ENCODE data around the gene ARHGAP24. TPM values are rescaled to one million over a fixed set of nuclear protein-coding genes. Genes with fewer than 3 reads are reported as not detected.
A peak's percentile ranks its signal among the peaks of the same experiment; 100 is the strongest.

The ARHGAP24 gene
- total and polyA plus RNA-seq, 8 donors: 22.0 to 35.0 (median 25.8) TPM

DNA sequence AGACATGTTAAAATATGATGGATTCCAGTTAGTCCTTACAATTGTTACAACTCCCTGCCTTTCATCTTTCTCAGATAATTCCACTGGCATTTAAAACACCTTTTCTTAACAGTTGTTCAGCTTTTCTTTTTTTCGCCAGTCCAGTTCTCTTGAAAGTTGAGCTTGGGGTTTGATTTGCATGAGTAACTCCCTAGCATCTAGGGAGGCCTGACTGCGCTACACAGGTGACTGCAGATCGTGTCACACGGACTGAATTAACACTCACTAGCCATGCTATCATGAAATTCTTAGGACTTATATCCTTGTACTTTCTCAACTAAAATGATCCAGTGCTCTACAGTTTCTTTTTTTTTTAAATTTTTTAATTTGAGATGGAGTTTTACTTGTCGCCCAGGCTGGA, 69.8 kb downstream of the ARHGAP24 start:
- Histone ChIP-seq H3K9me3 (no peaks in the 10 kb centered on the region), H3K4me3 (no peak overlapping the region), H3K27ac (no peak overlapping the region), H3K27me3 (no peaks in the 10 kb centered on the region), H3K4me1 (no peaks in the 10 kb centered on the region), H3K36me3 (no peaks in the 10 kb centered on the region)
- DNase-seq (no peak), ATAC-seq (no peak)
- intact Hi-C loops (cut with DNase I): no loop called here
- TF ChIP-seq, protein P1, sequence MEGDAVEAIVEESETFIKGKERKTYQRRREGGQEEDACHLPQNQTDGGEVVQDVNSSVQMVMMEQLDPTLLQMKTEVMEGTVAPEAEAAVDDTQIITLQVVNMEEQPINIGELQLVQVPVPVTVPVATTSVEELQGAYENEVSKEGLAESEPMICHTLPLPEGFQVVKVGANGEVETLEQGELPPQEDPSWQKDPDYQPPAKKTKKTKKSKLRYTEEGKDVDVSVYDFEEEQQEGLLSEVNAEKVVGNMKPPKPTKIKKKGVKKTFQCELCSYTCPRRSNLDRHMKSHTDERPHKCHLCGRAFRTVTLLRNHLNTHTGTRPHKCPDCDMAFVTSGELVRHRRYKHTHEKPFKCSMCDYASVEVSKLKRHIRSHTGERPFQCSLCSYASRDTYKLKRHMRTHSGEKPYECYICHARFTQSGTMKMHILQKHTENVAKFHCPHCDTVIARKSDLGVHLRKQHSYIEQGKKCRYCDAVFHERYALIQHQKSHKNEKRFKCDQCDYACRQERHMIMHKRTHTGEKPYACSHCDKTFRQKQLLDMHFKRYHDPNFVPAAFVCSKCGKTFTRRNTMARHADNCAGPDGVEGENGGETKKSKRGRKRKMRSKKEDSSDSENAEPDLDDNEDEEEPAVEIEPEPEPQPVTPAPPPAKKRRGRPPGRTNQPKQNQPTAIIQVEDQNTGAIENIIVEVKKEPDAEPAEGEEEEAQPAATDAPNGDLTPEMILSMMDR (IDR thresholded peaks at IDR 0.05): no peak

DNA sequence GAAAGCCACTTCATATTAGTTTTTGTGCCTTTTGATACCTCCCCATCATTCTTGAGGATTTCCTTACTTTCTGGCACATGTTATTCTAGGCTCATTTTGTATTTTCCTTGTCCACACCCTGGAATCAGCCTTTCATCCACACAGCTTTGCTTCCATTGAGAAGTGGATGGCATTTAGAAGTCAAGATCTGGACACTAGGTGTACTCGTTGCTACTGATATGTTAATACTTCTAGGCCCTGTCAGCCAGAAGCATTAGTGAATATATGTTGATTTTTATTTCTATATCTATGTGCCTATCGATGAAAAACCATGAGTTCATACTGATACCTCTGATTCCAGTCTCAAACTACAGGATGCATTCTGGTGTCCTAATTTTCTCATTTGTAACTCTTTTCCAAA, 73.2 kb downstream of the ARHGAP24 start:
- TF ChIP-seq, protein P1 (IDR thresholded peaks at IDR 0.05): no peak
- Histone ChIP-seq H3K27ac (no peak overlapping the region), H3K4me1 (no peaks in the 10 kb centered on the region), H3K9me3 (peaks cover 0 to 5% of the 10 kb centered on the region in 2 donors), H3K27me3 (no peaks in the 10 kb centered on the region), H3K4me3 (no peak overlapping the region), H3K36me3 (no peaks in the 10 kb centered on the region)
- ATAC-seq: no peak
- no peak for DNase-seq
- intact Hi-C loops (cut with DNase I): no loop called here

DNA sequence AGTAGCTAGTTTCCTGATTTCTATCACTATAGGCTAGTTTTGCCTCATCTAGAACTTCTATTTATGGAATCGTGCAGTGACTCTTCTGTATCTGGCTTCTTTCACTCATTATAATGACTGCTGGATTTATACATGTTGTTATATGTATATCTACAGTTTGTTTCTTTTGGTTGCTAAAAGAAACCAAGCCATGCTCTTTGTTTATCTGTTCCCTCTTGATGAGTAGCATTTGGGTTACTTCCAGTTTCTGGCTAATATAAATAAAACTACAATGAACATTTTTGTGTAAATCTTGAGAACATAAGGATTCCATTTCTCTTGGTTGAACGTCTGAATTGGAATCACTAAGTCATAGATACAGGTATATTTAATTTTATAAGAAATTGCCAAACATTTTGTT, 73.9 kb downstream of the ARHGAP24 start:
- no peaks in the 10 kb centered on the region for H3K36me3 ChIP-seq
- no peaks in the 10 kb centered on the region for H3K4me1 ChIP-seq
- H3K9me3 ChIP-seq: peaks cover 0 to 11% of the 10 kb centered on the region in 2 donors
- no peaks in the 10 kb centered on the region for H3K27me3 ChIP-seq
- intact Hi-C loops (cut with DNase I): no loop called here
- no peak overlapping the region for H3K4me3 ChIP-seq
- DNase-seq (no peak), ATAC-seq (no peak)
- TF ChIP-seq, protein P1 (IDR thresholded peaks at IDR 0.05): no peak
- H3K27ac ChIP-seq: no peak overlapping the region

DNA sequence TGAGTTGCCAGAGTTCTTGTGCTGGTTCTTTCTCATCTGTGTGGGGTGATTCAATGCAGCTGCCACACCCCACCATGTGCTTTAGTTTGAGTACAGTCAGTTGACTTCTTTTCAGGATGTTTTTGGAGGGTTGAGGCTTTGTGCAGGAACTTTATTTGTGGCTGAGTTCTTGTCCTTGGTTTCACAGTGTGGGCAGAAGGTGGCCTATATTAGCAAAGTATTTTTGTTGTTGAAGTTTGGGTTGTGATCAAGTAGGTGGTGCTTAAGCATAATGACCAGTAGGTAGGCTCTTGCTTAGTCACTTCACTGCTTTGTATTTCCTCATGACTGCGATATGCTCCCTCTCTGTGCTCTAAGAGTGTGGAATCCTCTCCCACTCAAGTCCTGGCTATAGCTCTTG, 80.3 kb downstream of the ARHGAP24 start:
- intact Hi-C loops (cut with DNase I): no loop called here
- ATAC-seq: peak; percentile 86
- Histone ChIP-seq H3K4me1 (peaks cover 0 to 2% of the 10 kb centered on the region in 2 donors), H3K27me3 (no peaks in the 10 kb centered on the region), H3K36me3 (no peaks in the 10 kb centered on the region), H3K4me3 (no peak overlapping the region), H3K27ac (no peak overlapping the region), H3K9me3 (peaks cover 2 to 15% of the 10 kb centered on the region in 2 donors)
- DNase-seq: no peak
- TF ChIP-seq, protein P1 (IDR thresholded peaks at IDR 0.05): no peak

DNA sequence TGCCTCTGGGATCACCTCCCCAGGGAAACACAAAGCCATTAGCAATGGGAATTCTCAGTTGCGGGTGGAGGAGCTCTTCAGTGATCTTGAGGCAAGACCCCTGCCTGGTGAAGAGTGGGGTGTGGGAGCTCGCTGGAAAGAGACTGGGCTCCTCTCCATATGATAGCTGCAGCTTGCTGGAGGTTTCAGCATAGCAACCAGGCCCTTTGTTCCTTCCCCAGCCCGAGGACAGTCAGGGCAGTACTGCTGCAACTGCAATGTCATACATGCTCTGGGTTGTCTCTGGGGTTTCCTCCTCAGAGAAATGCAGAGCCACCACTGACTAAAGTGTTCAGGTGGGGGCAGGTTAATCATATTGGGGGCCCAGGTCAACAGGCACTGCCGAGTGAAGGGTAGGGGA, 81.3 kb downstream of the ARHGAP24 start:
- no peaks in the 10 kb centered on the region for H3K27me3 ChIP-seq
- intact Hi-C loops (cut with DNase I): no loop called here
- H3K9me3 ChIP-seq: peaks cover 2 to 15% of the 10 kb centered on the region in 2 donors
- TF ChIP-seq, protein P1 (IDR thresholded peaks at IDR 0.05): no peak
- H3K4me3 ChIP-seq: no peak overlapping the region
- peak; percentile 79 for ATAC-seq
- DNase-seq: no peak
- H3K27ac ChIP-seq: no peak overlapping the region
- H3K36me3 ChIP-seq: no peaks in the 10 kb centered on the region
- peaks cover 0 to 2% of the 10 kb centered on the region in 2 donors for H3K4me1 ChIP-seq
